Measurements from ENCODE around the gene CXCL8. TPM values are rescaled to one million over a fixed set of nuclear protein-coding genes. Genes with fewer than 3 reads are reported as not detected.

CXCL8 gene
- total RNA-seq, 4 donors from 2014 or later: 0.55 to 1.1 TPM; not detected in 2

DNA sequence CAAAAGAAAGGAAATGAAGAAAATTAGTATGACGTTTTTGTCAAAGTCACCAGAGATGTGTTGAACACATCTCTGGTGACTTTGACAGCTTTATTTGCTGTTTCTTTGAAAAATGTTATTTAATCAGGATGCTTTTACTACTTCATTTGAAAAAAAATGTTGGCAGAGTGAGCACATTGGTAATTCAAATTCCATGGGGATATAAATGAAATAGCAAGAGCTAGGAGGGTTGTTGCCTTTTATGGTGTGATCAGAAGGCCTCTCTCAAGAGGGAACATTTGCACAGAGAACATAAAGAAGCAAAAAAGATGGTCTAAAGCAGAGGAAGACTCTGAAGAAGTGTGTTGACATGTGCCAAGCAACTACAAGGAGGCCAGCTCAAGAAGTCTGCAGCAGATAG lies 46.6 kb upstream of the CXCL8 start:
- WGBS, 2 donors (ENCODE audit: low coverage in 1 of 2): 74 to 100% methylated on average over 1 of the region's 1 CpG
- Histone ChIP-seq H3K9me3 (no peaks in the 10 kb centered on the region), H3K4me3 (no peak overlapping the region), H3K27ac (no peak overlapping the region), H3K27me3 (no peaks in the 10 kb centered on the region), H3K36me3 (no peaks in the 10 kb centered on the region), H3K4me1 (no peaks in the 10 kb centered on the region)
- no peak for DNase-seq
- intact Hi-C loops (cut with DNase I; ENCODE audit: low total_unique reads): no loop called here
- no peak for TF ChIP-seq POLR2AphosphoS5 (IDR thresholded peaks at IDR 0.05)
- TF ChIP-seq POLR2A (IDR thresholded peaks at IDR 0.05): no peak
- no peak for TF ChIP-seq EP300 (IDR thresholded peaks at IDR 0.05; ENCODE audit: low read depth)
- TF ChIP-seq, protein P1, sequence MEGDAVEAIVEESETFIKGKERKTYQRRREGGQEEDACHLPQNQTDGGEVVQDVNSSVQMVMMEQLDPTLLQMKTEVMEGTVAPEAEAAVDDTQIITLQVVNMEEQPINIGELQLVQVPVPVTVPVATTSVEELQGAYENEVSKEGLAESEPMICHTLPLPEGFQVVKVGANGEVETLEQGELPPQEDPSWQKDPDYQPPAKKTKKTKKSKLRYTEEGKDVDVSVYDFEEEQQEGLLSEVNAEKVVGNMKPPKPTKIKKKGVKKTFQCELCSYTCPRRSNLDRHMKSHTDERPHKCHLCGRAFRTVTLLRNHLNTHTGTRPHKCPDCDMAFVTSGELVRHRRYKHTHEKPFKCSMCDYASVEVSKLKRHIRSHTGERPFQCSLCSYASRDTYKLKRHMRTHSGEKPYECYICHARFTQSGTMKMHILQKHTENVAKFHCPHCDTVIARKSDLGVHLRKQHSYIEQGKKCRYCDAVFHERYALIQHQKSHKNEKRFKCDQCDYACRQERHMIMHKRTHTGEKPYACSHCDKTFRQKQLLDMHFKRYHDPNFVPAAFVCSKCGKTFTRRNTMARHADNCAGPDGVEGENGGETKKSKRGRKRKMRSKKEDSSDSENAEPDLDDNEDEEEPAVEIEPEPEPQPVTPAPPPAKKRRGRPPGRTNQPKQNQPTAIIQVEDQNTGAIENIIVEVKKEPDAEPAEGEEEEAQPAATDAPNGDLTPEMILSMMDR (IDR thresholded peaks at IDR 0.05): no peak
- in situ Hi-C loops (cut with MboI; ENCODE audit: low pct_ligation_motif_present in 1 of 4, low pct_unique_long_range_greater_than_20kb in 1 of 4, low sequenced_read_pairs in 3 of 4): no loop called here

DNA sequence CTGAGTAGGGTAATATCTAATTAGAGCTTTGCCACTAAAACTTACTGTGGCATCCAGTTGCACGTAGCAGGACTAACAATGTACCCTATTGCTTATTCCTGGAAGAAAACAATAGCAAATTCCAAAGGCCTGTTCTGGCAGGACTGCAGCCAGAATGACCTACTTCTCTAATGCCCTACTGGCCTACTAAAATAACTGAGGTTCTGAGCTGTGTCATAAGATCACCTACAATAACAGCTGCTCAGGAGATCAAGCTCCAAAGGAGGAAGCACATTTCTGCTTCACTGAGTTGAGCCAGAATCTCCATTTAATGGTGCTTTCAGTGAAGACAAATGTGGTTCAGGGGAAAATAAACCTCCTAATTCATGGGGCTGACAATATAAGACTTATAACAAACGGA lies 42.2 kb upstream of the CXCL8 start:
- in situ Hi-C loops (cut with MboI; ENCODE audit: low pct_ligation_motif_present in 1 of 4, low pct_unique_long_range_greater_than_20kb in 1 of 4, low sequenced_read_pairs in 3 of 4): no loop called here
- Histone ChIP-seq H3K36me3 (no peaks in the 10 kb centered on the region), H3K4me1 (no peaks in the 10 kb centered on the region), H3K27ac (no peak overlapping the region), H3K9me3 (no peaks in the 10 kb centered on the region), H3K27me3 (no peaks in the 10 kb centered on the region), H3K4me3 (no peak overlapping the region)
- DNase-seq: no peak
- TF ChIP-seq POLR2AphosphoS5 (IDR thresholded peaks at IDR 0.05): no peak
- 69 to 74% methylated on average over 1 to 2 of the region's 2 CpGs for WGBS, 2 donors (ENCODE audit: low coverage in 1 of 2)
- intact Hi-C loops (cut with DNase I; ENCODE audit: low total_unique reads): no loop called here

DNA sequence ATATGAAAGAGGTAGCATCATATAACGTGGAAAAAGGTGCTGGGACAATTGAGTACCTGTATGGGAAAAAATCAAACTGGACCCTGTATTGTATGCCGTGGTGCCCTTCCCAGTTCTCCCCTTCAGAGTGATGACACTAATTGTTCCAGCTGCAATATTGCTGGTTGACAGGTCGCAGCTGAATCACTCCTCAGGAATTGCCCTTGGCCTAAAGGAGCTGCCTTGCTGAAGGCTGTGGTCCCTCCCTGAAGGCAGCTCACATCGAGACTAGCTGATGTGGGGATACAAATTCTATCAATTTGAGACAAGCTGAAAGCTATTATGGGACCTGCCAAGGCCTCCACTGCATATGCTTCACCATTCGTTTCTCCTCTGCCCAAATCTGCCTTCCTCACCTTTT lies 39.3 kb upstream of the CXCL8 start:
- Histone ChIP-seq H3K9me3 (no peaks in the 10 kb centered on the region), H3K4me1 (peaks cover 0 to 6% (median 3%) of the 10 kb centered on the region in 4 donors), H3K27me3 (no peaks in the 10 kb centered on the region), H3K36me3 (no peaks in the 10 kb centered on the region), H3K4me3 (no peak overlapping the region), H3K27ac (no peak overlapping the region)
- 75% methylated on average over 1 to 5 of the region's 5 CpGs for WGBS, 2 donors (ENCODE audit: low coverage in 1 of 2)
- in situ Hi-C loops (cut with MboI; ENCODE audit: low pct_ligation_motif_present in 1 of 4, low pct_unique_long_range_greater_than_20kb in 1 of 4, low sequenced_read_pairs in 3 of 4) (no loop called here), intact Hi-C loops (cut with DNase I; ENCODE audit: low total_unique reads) (no loop called here)
- no peak for DNase-seq
- TF ChIP-seq EP300 (IDR thresholded peaks at IDR 0.05; ENCODE audit: low read depth) (no peak), POLR2AphosphoS5 (IDR thresholded peaks at IDR 0.05) (no peak), POLR2A (IDR thresholded peaks at IDR 0.05) (no peak)
- TF ChIP-seq, protein P1 (IDR thresholded peaks at IDR 0.05): no peak

DNA sequence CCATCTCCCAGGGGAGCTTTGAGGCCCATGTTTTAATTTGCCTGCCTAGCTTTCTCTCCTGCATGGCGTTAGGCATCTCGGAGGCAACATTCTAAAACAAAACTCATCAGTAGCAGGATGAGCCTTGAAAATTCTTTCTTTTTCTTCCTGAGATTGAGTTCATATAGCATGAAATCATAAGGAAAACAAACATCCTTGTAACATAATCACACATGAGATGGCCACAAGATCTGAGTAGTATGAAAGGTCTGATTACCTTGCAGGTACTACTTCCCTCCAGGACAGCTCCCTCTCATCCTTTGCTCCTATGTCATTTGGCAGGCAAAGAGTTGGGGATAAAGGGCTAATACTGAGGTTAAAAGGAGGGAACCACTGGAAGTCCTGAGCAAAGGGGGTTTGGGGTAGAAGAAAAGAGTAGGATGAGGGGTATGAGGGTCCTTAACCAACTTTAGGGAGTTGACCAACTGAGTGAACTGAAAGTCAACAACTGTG lies 37.5 kb upstream of the CXCL8 start:
- Histone ChIP-seq H3K27ac (no peak overlapping the region), H3K36me3 (no peaks in the 10 kb centered on the region), H3K27me3 (no peaks in the 10 kb centered on the region), H3K4me1 (peaks cover 0 to 8% (median 3%) of the 10 kb centered on the region in 4 donors), H3K4me3 (no peak overlapping the region), H3K9me3 (no peaks in the 10 kb centered on the region)
- in situ Hi-C loops (cut with MboI; ENCODE audit: low pct_ligation_motif_present in 1 of 4, low pct_unique_long_range_greater_than_20kb in 1 of 4, low sequenced_read_pairs in 3 of 4): no loop called here
- TF ChIP-seq POLR2AphosphoS5 (IDR thresholded peaks at IDR 0.05): no peak
- TF ChIP-seq, protein P1 (IDR thresholded peaks at IDR 0.05): no peak
- intact Hi-C loops (cut with DNase I; ENCODE audit: low total_unique reads): no loop called here
- 80 to 81% methylated on average over 1 to 2 of the region's 2 CpGs for WGBS, 2 donors (ENCODE audit: low coverage in 1 of 2)
- DNase-seq: no peak

DNA sequence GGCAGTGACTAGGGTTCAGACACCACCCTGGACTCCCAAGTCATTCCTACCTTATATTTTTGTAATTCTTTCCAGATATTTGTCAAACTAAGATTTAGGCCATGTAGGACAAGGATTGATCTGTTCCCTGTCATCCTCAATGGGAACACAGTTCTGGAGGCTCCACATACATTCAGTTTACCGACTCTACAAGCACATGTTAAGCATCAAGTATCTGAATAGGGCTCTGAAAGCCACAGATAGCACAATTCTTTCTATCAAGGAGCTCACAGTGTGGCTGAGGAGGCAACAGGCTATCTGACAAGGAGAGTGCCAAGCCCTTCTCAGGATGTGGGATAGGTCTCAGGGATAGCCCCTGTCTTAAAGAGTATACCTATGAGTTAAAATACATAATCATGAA lies 37.0 kb upstream of the CXCL8 start:
- intact Hi-C loops (cut with DNase I; ENCODE audit: low total_unique reads) (no loop called here), in situ Hi-C loops (cut with MboI; ENCODE audit: low pct_ligation_motif_present in 1 of 4, low pct_unique_long_range_greater_than_20kb in 1 of 4, low sequenced_read_pairs in 3 of 4) (no loop called here)
- no peaks in the 10 kb centered on the region for H3K9me3 ChIP-seq
- H3K4me3 ChIP-seq: no peak overlapping the region
- no peak overlapping the region for H3K27ac ChIP-seq
- no peaks in the 10 kb centered on the region for H3K36me3 ChIP-seq
- H3K4me1 ChIP-seq: peaks cover 0 to 13% (median 5%) of the 10 kb centered on the region in 4 donors
- no peaks in the 10 kb centered on the region for H3K27me3 ChIP-seq
- no peak for TF ChIP-seq EP300 (IDR thresholded peaks at IDR 0.05; ENCODE audit: low read depth)
- TF ChIP-seq POLR2A (IDR thresholded peaks at IDR 0.05): no peak
- TF ChIP-seq, protein P1 (IDR thresholded peaks at IDR 0.05): no peak
- TF ChIP-seq POLR2AphosphoS5 (IDR thresholded peaks at IDR 0.05): no peak
- 81% methylated on average over 1 of the region's 1 CpG; no CpG with 5 or more reads in 1 of the 2 donors for WGBS, 2 donors (ENCODE audit: low coverage in 1 of 2)
- DNase-seq: no peak

All from transverse colon (tissue), 4 donors.